ENCODE results near the gene SH3RF2.
"Not testable (repeated sequence)": the region's sequence is repeated elsewhere in the genome, so short reads cannot be mapped to it uniquely, and the experiment has no call there.

SH3RF2 gene

DNA sequence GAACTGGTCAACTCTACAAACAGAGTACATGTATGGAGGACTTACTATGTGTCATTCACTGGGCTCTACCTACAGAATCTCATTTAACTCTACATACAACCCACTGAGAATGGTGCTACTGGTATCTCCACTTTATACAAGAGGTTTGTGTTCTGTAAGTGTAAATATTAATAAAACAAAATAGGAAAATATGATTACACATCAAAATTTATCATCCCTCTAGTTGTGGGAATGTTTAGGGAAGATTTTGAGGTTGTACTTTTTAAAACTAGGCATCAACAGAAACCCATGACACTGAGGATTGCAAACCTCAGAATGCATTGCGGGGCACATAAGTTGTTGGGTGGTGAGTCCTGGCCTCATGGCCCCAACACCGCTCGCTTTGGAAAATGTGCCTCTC is 11.7 kb downstream of the SH3RF2 start:
- DNase-seq (ENCODE audit: low read depth in 2 of 2): no peak

DNA sequence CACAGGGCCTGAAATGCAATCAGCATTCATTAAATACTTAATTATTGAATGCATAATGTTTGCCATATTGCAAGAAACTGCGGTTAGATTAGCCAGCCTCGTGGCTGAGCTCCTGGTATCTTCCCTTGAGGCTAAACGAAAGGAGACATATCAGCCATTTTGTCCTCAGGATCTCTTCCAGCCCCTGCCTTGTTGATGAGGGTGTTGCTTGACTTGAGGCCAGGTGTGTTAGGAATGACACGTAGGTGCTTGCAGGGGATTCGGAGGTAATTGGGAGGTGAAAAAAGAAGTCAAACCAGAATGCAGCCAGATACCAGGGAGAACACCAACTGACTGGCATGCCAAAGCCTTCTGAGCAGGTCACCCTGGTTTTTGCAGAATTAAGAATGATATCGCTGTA is 12.5 kb downstream of the SH3RF2 start:
- no peak for DNase-seq (ENCODE audit: low read depth in 2 of 2)

DNA sequence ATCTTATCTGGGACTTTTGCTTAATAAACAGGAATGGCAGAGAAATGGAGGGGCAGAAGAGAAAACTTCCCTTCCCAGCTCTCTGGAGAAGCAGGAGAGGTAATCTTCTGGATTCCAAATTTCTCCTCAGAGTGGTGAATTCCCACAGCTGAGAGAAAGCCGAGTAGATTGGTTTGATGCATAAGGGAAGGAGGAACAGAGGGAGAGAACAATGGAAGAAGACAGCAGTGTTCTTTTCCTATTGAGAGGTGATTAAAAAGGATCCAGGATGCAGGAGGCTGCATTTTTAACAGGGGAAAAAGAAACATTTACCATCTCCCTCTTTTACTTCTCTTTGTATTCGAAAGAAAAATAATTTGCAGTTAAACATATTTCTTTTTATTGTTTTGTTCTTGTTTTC is 13.1 kb downstream of the SH3RF2 start:
- DNase-seq (ENCODE audit: low read depth in 2 of 2): no peak

DNA sequence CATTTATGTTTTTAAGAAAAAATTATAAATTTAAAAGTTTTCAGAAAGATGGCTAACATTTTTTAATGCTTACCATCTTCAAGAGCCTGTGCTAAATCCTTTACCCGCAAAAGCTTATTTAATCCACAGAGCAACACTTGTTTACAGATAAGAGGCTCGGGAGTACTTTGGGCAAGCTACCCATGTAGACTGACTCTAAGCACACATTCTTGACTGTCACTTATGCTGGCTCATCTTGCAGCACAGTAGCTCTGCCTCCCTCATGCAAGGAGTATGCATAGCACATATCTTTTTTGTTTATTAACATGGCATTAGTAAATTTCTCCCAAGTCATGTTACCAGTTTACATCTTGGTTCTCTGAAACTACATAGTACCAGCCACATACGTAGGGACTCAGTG is 14.7 kb downstream of the SH3RF2 start:
- DNase-seq (ENCODE audit: low read depth in 2 of 2): no peak

DNA sequence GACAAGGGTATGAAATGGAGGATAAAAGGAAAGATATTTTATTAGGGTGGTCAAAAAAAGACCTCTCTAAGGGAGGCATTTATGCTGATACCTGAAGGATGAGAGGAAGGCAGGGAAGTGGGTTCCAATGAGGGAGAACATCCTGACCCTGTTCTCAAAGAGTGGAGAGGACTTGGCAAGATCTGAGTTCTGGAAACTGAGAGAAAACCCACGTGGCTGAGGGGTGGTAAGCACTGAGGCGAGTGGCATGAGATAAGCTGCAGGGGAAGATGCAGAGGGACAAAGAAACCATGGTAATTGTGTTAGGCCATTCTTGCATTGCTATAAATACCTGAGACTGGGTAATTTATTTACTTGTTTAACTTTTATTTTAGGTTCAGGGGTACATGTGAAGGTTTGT is 16.8 kb downstream of the SH3RF2 start:
- DNase-seq (ENCODE audit: low read depth in 2 of 2): no peak

DNA sequence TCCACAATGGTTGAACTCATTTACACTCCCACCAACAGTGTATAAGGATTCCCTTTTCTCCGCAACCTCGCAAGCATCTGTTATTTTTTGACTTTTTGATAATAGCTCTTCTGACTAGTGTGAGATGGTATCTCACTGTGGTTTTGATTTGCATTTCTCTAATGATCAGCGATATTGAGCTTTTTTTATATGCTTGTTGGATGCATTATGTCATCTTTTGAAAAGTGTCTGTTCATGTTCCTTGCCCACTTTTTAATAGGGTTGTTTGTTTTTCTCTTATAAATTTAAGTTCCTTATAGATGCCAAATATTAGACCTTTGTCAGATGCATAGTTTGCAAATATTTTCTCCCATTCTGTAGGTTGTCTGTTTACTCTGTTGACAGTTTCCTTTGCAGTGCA is 17.8 kb downstream of the SH3RF2 start:
- DNase-seq (ENCODE audit: low read depth in 2 of 2): not testable (repeated sequence)

DNA sequence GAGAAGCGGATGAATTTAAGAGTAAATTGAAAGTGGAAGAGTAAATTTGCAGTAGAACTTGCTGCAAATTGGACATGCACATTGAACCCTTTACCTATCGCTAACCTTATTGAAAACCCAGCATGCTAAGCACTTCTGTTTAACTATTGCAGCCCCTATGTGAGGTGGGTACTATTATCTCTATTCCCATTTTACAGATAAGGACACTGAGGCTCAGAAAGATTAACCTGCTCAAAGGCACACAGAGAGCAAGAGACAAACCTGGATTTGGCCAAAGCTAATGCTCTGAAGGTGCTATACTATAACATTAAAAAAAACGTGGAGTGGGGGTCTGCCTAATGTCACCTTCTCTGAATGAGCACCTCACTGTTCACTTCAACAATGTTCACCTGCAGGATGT is 21.0 kb downstream of the SH3RF2 start:
- no peak for DNase-seq (ENCODE audit: low read depth in 2 of 2)

DNA sequence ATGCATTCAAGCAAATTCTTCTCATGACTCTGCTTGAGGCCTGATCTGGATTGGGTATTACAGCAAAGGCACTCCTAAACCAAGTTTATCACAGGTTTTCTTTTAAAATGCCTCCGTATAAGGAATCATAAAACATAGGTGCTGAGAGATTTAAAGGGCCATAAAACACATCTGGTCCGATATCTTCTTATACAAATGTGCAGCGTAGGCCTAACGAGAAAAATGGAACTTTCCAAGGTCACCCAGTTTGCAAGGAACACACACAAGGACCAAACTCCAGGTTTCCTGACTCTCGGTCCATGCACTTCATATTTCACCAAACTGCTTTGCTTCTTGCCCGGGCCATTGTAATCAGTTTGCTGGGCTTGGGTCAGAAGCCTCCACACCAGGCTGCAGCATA is 22.1 kb downstream of the SH3RF2 start:
- no peak for DNase-seq (ENCODE audit: low read depth in 2 of 2)

DNA sequence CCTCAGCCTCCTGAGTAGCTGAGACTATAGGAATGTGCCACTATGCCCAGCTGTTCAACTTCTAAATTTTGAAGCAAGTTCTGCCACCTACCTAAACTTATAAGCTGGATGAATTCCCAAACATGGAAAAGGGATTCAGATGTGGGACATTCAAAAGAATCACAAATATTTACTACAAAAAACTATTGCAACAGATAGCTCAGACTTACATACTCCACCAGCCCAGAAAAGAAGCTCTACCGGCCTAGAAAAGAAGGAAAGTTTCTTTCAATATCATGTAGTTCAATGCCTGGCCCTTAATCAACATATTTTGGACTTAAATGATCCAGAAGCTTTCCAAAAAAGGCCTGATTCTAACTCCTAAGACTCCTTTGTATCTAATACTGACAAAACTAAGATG is 23.8 kb downstream of the SH3RF2 start:
- DNase-seq (ENCODE audit: low read depth in 2 of 2): no peak

DNA sequence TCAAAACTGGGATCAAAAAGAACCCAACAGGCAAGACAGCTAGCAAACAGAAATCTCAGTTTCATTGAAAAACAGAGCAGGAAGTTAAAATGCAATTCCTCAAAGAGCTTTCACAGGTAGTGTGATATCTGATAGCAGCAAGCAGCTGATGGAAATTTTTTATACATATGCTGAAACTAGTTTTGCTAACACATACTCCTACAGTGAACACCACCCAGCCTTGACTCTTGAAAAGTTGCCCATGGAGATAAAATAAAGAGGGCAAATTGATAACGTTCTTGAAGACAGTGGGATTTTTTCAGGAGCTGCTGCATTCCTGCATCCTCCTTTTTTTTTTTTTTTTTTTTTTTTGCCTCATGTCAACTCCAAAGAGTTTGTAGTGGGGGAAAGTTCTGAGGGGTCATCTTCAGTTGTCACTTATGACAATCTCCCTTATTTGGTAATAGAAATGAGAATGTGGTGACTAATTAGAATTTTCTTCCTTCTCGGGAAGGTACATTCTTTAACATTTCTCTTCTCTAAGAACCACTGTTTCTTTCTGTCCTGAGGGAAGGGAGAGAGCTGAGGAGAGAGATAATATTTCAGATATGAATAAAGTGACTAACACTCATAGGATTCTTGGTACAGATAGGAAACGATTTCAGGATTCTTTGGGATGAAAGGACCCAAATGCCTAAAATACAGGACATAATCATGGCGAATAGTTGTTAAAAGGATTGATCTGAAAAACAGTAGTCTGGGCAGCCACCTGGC is 24.6 kb downstream of the SH3RF2 start:
- DNase-seq (ENCODE audit: low read depth in 2 of 2): no peak

DNA sequence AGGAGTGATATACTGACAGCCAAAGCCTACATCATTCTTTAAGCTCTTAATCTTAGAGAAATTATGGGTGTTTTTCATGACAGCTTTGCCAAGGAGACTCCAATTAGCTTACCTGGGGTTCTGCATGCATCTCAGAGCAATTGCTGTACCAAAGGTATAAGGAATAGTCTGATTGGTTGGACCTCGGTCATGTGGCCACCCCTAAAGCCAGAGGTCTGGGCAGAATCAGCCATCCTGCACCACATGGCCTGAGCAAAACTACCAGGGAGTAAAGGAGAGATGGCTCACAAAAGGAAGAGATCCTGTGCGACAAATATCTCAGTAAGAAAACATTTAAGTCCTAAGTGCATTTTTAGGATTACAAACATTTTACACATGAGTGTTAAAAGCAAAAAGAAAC is 25.6 kb downstream of the SH3RF2 start:
- DNase-seq (ENCODE audit: low read depth in 2 of 2): no peak

DNA sequence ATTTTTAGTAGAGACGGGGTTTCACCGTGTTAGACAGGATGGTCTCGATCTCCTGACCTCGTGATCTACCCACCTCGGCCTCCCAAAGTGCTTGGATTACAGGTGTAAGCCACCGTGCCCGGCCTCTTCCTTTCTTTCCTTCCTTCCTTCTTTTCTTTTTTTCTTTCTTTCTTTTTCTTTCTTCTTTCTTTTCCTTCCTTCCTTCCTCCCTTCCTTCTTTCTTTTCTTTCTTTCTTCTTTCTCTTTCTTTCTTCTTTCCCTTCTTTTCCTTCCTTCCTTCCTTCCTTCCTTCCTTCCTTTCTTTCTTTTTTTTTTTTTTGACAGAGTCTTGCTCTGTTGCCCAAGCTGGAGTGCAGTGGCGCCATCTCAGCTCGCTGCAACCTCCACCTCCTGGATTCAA is 27.6 kb downstream of the SH3RF2 start:
- not testable (repeated sequence) for DNase-seq (ENCODE audit: low read depth in 2 of 2)

DNA sequence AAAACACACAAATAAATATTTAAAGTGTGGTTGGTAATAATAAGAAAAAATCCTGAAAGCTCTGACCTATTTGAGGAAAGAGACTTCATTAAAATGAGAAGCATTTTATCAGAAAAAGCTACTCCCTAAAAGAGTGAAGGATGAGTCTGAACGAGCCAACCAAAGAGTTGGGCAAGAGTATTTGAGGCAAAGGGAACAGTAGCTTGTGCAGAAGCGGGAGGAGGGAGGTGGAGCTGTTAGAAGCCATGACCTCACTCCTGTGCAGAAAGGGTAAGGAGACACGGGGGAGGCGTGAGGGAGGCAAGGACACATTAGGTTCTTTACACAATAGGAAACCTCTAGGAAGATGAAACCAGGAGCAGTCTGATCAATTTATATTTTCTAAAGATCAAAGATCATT is 29.4 kb downstream of the SH3RF2 start:
- DNase-seq (ENCODE audit: low read depth in 2 of 2): no peak

DNA sequence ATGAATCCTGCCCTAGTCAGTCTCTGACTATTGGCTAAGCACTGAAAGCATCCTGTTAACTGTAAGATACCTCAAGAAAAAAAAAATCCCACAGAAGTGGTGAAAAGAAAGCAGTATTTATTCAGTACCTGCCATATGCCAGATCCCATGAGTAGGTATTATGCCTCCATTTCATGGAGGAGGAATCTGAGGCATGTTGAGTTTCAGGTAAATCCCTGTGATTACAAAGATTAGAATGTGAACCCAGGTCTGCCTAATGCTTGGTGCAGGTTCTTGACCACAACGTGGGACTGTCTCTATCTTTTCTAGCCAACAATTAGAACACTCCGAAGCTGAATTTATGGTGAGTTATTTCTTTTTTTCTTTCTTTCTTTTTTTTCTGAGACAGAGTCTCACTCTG is 30.9 kb downstream of the SH3RF2 start:
- no peak for DNase-seq (ENCODE audit: low read depth in 2 of 2)

DNA sequence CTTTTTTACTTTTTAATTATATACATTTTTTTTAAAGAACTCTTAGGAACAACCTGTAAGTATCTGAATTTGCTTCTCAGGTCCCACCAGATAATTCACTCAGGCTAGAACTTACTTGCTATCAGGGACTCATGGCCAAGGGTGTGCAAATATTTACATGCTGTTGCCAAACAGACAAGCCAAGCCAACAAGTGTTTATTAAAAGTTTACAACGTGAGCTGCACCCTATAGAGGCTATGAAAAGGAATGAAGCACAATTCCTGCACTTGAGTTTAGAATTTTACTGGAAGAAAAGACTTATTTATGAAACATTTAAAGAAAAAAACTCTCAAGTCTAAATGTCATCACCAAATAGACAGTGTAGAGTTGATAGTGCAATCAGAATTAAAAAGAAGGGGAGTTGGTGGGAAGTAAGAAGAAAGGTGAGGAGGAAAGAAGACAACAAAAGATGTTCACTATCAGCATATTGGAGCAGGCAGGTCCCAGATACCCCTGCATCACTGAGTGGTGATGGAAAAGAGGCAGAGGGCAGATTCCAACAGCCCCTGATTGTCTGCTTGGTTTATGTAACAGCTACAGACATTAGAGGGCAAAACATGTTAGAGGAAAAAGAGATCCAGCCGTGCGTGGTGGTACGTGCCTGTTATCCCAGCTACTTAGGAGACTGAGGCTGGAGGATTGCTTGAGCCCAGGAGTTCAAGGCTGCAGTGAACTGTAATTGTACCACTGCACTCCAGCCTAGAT is 32.8 kb downstream of the SH3RF2 start:
- no peak for DNase-seq (ENCODE audit: low read depth in 2 of 2)

DNA sequence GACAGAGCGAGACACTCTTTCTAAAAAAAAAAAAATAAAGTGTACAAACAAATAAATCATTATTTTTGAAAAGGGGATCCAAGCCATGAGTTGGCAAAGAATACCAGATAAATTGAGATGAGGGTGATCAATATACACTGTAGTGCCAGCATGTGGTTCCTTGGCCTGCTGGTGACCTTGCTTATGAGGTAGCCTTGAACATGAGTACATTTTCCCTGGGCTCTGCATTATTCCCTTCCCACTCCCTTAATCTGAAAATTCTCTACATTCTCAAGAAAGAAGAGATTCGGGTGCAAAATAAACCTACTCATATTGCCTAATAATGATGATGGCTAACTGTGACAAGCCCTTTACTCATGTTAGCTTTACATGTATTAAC is 33.3 kb downstream of the SH3RF2 start:
- DNase-seq (ENCODE audit: low read depth in 2 of 2): no peak

DNA sequence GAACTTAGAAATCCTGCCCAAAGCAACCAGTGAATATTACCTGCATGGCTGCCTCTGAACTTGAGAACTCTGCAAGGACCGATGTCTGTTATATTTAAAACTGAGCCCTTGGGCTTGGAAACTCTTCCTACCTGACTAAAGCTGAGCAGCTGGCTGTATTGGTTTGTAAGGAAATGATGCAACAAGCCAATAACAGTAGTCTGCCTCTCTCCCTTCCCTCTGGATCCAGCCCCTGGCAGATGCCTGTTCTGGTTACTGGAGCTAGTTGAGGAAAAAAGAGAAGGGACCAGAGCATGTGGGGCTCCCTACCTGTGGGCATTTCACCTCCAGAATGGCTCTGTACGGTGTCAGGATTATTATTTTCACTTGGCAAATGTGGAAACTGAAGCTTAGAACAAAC is 34.7 kb downstream of the SH3RF2 start:
- no peak for DNase-seq (ENCODE audit: low read depth in 2 of 2)

DNA sequence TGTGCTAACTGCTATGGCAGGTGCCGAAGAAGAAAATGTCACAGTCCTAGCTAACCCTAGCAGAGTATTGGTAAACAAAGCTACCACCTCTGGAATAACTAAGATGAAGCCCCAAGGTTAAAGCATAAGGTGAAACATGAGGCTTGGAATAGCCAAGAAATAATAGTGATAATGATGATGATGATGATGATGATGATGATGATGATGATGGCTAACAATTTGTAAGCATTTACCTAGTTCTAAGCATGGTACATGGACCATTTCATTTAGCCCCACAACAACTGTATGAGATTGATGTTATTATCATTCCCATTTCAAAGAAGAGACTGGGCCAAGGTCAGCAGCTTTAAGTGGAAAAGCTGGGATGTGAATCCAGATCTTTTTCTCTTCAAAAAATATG is 35.3 kb downstream of the SH3RF2 start:
- no peak for DNase-seq (ENCODE audit: low read depth in 2 of 2)

DNA sequence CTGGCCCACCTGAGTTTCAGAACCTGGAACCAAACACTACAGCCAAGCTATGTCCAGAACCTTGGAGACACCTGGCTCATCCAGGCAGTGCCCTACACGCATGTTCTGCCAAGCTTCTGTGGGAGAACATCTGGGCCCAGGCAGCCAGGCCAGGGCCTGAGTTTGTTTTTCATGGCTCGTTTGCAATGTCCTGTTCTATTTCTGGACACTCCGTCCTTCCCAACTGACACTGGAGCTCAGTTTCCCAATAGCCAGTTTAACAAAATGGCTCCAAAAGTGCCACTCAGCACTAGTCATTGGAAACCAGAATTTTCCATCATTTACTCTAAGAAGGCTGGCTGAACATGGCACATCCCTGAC is 38.6 kb downstream of the SH3RF2 start:
- DNase-seq (ENCODE audit: low read depth in 2 of 2): no peak

DNA sequence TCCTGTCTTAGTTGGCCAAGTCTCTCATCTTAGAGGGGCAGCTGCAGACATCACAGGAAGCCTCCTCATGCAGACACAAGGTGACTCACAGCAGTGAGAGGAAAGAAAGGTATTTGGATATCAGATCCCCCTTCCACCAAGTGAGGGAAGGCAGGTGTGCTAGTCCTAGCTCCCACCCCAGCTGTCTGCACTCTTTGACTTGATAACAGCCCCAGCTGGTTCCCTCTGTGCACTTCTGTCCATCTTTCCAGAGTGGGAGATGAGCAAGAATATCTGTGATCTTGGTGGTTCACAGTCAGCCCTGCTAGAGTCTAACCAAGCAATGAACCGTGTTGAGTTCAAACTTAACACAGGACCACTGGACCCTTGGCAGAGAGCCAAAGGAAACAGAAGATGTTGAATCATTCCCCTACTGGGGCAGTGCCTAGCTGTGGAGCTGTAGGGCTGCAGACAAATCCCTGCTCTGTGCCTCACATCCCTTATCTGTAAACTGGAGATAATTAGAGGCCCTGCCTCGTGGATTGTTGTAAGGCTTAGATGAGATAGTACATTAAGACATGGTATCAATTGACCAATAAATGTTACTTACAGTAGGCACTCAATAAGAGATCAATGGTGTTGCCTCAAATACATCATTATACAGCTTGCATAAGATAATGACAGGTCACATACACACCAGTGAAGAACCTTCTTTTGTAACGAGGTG is 39.1 kb downstream of the SH3RF2 start:
- no peak for DNase-seq (ENCODE audit: low read depth in 2 of 2)

DNA sequence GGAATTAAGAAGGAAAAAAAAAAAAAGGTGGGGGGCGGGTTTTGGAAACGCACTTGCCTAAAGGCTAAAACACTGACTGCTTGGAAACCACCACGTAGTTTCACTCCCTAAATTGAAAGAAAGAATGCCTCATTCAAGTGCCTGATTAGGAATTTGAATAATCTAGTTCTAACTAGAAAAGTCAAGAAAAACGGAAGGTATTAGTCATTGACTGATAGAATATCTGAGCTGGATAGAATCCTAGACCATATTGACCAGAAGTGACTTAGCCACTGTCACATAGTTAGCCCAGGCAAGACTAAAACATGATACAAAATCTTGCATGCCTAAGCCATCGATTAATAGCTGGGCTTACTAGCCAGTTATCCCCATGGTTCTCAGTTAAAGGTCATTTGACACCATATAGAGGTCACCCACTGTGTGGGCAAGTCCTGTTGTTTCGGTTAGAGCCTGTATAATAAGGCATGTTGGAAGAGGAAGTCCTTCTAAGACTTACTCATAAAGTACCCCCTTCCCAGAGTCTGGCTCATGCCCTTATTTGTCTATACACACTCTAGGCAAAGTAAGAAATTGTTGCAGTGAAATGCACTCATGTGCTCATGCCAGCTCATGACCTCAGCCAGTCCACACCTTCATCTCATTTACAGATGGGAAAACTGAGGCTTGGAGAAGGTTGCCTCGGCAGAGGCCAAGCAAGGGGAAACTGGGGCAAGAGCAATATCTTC is 40.2 kb downstream of the SH3RF2 start:
- DNase-seq (ENCODE audit: low read depth in 2 of 2): no peak

DNA sequence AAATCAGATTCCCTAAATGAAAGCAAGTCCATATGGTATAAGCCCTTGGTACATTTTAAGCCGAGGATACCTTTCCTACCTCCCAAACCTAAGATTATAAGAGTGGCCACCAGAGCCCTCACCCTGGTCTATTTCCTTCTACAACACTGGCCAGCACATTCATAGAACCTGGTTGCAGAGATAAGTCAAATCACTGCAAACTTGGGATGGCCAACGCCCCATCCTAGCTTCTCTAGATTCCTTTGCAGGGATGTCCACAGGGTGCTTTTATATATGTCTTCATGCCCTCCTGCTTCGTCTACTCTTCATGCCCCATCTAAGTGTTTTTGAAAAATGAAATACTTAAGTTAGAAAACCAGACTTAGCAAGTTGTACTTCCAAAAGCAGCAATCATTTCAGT is 41.8 kb downstream of the SH3RF2 start:
- no peak for DNase-seq (ENCODE audit: low read depth in 2 of 2)
